Epidermal melanocyte (primary cell): Measurements from ENCODE around the gene ZFPM1.
A peak's percentile ranks its signal among the peaks of the same experiment; 100 is the strongest.

Source experiments
- DNase-seq: peaks from one replicate; pipeline ENCODE4 v3.0.0; 2011; ENCODE audit warnings: low spot score; ENCODE audit not compliant: insufficient read length

Gene ZFPM1

DNA sequence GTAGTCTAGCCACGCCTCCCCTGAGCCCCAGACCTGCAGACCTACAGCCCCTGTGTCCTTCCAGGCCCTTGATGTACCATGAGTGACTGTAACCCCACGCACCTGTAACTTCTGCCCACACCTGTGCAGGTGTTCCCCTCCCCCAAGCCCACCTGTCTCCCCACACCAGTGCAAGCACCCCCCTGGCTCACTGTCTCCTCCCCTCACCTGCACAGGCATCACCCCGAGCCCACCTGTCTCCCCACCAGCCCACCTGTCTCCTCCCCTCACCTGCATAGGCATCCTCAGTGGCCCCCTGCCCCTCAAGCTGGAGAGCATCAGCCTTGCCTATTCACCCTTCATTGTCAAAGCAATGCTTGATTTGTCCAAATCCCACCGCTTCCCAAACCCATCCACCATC is 84.8 kb downstream of the ZFPM1 start:
- no peak for DNase-seq

DNA sequence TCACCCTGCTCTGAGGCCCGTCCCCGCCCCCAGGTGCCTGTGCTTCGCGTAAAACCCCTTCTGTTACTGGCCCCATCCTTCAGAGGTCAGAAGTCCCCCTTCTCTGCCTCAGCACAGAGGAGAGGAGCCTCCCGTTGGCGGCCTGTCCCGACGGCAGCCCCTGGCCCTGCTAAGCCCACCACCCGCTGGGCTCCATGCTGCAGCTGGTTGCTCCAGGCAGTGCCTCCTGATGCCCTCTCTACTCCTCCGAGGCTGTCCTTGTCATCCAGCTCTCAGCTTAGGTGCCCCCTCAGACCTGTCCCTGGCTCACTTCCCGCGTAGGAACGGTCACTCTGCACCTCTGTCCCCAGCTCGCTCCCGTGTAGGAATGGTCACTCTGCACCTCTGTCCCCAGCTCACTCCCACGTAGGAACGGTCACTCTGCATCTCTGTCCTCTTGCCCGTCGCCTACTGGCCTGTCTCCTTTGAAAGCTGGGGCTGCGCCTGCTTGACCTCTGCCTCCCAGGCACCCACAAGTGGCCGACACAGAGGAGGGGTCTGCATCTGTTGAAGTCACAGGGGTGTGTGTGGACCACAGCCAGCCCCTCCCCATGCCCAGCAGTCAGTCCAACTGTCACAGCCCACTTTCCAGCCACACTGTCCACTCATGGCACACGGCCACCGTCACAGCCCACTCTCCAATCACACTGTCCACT is 85.4 kb downstream of the ZFPM1 start:
- DNase-seq = no peak

DNA sequence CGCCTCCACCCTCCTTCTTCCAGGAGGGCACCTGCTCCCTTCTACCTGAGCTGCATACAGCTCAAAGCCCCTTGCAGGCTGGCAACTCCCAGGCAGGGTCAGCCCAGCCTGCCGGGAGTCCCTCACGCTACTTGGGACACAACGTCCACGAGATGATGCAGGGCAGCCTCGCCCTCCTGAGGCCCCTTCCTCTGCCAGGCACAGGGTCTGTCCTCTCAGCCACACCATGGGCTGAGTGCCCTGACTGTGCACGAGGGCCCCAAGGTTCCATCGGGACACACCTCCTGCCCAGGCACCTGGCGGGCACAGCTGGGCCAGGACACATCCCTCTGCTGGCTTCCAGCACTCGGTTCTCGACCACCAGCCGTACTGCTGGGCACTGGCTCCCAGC is 86.2 kb downstream of the ZFPM1 start:
- DNase-seq = no peak

DNA sequence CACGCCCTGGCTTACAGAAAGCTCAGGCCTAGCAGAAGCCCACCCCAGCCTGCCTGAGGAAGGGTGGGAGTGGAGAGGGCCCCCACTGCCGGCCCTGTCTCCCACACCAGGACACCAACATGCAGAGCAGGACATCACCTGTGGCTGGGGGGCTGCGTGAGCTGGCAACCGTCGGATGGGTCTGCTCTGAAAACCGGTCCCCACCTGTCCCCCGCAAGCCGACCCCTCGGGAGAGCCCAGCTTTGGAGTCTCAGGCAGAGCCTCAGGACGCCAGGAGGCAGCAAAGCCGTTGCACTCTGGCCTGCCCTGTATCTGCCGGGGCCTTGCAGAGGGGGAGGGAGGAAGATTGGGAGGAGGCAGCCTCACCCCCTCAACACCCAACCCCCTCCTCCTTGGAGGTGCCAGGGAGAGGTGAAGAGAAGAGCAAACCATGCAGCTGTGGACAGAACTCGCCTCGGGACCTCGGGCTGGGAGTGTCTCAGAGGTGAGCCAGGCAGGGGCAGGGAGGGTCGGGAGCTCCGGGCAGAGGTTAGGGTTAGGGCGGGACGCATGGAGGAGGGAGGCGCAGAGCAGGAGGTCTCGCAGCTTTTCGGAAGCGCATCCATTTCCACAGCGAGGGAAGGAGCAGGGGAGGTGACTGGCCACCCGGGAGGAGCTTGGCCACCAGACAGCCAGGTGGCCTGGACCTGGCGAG is 86.7 kb downstream of the ZFPM1 start:
- no peak for DNase-seq

DNA sequence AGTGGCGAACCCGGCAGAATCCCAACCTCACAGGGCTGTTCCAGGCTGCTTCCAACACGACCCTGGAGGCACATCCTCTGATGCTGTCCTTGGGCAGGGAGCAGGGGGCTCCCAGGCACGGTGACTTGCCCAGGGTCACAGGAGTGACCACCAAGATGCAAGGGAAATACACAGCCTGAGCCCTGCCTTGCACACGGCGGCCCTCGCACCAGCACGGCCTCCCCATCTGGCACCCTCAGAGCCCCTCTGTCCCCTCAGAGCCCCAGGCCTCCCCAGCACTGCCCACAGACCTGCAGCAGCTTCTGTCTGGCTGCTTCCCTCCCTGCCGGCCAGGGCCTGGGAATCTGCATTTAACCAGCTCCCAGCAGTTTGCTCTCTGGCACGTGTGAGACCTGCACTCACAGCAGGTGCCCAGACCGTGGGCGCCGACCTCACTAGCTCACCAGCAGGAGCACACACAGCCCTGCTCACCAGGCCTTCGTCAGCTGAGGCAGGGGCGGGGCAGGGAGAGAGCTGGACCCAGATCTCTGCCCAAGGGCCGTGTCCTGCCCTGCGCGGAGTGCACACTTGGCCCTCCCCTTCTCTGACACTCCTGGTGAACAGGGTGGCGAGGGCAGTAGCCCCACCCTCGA is 87.4 kb downstream of the ZFPM1 start:
- no peak for DNase-seq

DNA sequence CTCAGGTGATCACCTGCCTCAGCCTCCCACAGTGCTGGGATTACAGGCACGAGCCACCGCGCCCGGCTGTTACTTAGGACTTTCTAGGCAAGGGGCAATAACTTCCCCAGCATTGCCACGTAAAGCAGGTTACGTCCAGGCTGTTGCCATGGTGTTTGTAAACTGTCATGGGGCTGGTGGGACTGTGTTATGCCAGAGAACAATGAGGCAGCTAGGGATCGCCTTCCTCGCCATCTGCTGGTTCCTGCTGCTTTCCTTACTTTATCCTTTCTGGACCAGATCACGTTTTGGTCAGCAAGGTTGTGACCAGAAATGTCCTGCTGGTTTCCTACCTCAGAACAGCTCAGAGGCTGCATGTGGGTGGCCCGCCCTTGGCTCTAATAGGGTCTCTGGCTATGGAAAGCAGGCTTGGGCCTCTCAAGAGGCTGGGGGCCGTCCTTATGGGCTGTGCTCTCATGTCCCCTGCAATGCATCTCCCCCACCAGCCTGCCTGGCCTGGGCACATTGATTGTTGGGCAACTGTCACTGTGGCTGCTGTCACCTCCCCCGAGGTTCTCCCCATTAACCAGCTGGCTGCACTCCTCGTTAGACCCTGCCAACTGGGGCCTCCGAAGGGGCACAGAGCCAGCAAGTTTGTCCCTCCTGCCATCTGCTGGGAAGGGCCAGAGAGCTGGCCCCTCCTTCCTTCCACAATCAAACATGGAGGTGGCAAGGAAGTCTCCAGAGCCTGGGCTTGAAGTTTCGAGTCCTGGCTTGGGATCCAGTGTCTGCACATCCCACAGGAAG is 88.9 kb downstream of the ZFPM1 start:
- DNase-seq = no peak

DNA sequence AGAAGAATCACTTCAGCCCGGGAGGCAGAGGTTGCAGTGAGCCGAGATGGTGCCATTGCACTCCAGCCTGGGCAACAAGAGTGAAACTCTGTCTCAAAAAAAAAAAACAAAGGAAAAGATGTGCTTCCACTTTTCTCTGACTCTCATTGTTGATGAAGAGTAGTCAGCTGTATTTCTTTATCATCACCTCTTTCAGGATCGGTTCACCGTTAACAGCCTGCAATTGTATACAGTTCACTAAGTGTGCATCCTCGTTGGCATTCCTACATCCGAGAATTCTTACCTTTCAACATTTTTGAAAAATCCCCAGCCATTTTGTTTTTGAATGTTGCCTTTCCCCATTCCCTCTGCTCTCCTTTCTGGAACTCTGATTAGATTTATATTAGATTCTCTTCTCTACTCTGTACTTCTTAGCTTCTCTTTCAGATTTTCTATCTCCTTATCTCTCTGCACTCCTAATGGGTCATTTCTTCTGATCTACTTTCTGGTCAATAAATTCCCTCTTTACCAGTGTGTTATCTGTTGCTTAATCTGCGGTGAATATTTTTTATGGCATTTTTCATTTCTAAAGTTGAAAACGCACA is 90.2 kb downstream of the ZFPM1 start:
- DNase-seq = no peak

DNA sequence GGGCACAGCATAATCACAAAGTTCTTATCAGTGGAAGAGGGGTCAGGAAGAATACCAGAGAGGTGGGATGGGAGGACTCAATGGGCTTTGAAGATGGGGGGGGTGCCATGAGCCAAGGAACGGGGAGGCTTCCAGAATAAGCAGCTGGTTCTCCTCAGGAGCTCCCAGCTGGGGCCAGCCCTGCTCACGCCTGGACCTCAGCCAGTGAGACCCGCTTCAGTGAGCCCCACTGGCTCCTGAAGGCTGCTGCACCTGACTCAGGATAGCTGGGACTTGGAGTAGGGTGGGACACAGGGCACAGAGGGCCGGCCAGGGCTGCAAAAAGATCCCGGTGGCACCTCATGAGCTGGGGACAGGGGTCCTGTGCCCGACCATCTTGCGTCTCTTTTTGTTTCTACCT is 92.7 kb downstream of the ZFPM1 start:
- DNase-seq = no peak

DNA sequence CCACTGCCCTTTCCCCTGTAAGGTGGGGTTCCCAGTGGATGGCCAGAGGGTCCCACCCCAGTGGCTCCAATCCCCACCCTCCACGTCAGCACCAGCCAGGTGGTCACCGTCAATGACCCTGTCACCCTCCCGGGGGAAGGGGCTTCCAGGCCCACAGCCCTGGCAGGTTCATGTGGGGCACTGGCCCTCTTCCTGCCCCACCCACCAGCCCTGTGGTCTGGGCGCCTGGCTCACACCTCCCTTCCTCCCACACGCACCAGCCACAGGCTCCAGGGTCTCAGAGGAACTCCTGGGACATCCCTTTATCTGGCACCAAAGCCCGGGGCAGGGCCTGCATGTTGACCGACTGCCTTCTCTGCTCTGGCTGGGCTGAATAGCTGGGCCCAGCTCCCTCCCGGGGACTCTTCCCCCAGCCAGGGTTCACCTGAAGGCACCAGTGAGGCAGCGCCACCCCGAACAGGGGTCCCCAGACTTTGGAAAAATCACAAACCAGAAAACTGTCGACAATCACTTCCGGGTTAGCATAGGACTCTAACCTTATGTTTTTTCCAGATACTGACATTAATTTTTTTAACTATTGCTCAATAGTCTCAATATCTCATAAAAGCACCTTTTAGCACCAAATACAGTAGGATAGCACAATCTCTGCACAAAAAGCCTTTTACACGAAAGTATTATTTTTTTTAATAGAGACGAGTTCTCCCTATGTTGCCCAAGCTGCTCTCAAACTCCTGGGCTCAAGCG is 95.2 kb downstream of the ZFPM1 start:
- DNase-seq = no peak

DNA sequence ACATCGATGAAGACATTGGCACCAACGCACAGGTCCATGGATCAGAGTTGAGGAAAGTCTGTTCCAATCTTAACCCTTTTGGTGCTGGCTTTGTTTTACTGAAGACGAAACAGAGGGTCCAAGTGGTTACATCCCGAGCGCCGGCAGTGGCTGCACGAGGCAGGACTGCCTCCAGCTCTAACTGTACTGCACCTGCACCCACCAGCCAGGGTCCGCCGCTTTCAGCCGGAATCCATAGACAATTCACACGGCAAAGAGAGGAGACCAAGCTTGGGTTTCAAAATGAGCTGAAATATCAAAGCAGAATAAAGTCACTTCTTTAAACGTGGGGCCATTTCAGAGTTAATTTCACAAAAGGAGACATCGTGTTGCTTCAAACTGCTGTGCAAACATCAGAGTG is 95.9 kb downstream of the ZFPM1 start:
- DNase-seq = no peak

DNA sequence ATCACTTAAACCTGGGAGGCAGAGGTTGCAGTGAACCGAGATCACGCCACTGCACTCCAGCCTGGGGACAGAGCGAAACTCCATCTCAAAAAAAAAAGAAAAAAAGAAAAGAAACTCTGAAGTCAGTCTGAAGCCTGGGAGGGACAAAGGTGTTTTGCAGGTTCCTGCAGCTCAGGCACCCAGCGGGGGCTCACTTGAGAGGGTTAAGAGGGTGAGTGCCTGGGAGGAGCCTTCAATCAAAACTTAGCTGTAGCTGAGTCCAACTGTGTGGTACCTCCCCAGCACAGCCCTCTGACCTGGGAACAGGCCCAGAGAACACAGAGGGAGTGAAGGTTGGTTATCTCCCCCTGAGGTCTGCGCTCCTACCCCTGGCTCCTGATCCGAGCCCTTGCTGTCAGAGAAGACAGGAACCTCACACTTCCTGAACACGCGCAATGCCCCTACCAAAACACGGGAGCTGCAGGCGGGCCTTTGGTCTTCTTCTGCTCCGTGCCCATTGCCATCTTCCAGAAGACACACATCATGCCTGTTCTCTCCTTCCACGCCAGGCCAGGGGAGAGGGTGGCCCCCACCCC is 96.7 kb downstream of the ZFPM1 start:
- no peak for DNase-seq

DNA sequence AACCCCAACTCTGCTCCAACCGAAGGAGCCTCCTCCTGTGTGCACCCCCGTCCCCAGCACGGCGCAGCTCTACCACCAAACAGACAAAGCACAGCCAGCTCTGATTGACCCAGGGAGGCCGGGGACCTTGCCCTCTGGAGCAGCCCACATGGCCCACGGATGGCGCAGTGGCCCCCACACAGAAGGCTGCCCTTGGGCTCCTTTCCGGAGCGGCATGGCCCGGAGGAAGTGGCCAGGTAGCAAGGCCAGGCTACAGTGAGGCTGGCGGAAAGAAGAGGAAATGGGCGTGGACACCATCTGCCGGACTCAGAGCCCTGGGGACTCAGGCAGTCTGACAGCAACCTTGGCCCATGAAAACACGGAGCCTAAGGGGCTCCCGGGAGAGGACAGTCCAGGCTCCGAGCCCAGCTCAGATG is 97.2 kb downstream of the ZFPM1 start:
- DNase-seq = no peak

DNA sequence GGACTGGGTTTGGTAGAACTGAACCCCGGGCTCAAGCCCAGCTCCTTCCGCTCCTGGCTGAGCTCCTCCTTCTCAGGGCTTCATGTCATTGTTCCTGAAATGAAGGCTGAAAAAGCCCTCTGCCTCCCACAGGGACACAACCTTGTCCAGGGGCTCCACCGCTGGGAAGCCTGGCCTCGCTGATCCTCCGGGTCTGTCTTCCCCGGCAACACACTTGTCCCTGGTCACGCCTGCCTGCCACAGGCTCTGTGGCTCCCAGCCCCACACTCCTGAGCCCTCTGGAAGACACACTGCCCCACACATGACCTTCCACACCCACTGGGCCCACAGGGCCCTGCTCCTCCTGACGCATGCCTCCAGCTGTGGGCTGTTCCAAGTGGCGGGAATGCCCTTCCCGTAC is 99.1 kb downstream of the ZFPM1 start:
- DNase-seq = no peak

DNA sequence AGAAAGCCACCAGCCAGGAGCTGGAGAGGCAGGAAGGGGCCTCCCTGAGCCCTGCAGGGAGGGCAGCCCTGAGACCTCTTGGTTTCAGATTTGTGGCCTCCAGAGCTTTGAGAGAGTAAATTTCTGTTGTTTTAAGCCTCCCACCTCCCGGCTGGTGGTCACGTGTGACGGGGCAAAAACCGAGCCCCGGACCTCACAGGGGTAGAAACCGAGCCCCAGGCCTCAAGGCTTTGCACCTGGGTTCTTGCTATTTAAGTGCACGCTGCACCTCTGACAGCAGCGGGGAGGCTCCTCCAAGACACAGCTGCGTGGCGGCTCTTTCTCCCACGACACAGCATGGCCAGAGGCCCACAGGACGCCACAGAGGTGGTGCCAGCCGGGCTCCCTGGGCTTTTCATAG is 99.7 kb downstream of the ZFPM1 start:
- DNase-seq = no peak

DNA sequence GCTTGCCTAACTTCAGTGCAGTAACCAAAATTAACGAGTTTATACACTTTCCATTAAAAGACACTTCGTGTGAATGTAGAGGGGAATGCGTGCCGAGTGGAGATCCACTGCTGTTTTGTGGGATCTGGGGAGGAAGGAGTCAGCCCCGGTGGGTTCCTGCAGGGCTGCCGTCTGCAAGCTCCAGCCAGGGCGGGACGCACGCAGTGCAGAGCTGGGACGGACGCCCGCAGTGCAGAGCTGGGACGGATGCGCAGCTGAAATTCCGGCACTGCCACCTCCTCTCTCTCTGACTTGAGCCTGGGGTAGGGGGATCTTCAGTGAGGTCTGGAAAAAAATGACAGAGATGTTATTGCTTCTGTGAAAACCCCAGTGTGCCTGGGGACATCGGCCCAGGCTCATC is 100.7 kb downstream of the ZFPM1 start:
- no peak for DNase-seq

DNA sequence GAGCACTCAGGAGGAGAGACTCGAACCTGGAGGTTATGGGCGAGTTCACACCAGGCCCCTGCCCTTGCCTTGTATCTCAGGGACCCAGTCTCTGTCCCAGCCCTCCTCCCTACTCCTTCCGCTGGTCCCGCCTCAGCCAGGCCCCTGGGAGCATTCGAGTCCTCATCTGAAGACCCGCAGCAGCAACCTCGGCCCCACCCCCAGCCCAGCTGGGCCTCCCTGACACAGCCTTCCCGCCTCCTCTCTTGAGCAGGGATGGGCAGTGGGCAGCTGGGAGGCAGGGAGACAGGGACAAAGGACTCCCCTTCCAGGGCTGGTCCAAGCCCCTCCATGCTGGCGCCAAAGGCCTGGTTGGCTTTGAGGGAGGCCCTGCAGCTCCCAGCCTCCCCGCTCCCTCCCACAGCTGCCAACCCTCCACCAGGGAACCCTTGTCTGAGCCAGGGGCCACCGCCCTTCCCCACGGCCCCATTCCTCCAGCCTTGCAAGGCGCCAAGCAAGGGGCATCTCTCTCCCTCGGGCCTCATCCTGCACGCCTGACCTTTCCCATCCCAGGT is 101.7 kb downstream of the ZFPM1 start:
- no peak for DNase-seq

DNA sequence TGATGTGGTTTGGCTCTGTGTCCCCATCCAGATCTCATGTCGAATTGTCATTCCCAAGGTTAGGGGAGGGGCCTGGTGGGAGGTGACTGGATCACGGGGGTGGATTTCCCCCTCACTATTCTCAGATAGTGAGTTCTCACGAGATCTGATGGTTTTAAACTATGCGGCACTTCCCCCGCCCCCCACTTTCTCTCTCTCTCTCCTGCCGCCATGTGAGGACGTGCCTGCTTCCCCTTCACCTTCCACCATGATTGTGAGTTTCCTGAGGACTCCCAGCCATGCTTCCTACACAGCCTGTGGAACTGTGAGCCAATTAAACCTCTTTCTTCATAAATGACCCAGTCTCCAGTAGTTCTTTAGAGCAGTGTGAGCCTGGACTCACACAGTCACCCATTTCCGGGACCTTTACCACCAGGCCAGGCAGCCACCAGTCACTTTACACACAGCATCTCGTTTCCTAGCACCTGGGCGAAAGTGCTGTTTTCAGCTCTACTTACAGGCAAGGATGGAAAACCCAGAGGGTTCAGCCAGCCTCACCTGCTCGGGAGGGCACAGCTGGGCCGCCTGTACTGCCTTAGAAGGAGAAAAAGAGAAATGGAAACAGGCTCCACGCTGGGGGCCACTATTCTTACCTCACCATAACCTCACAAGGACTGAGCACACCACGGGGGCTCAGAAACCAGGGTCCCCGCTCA is 103.4 kb downstream of the ZFPM1 start:
- no peak for DNase-seq

DNA sequence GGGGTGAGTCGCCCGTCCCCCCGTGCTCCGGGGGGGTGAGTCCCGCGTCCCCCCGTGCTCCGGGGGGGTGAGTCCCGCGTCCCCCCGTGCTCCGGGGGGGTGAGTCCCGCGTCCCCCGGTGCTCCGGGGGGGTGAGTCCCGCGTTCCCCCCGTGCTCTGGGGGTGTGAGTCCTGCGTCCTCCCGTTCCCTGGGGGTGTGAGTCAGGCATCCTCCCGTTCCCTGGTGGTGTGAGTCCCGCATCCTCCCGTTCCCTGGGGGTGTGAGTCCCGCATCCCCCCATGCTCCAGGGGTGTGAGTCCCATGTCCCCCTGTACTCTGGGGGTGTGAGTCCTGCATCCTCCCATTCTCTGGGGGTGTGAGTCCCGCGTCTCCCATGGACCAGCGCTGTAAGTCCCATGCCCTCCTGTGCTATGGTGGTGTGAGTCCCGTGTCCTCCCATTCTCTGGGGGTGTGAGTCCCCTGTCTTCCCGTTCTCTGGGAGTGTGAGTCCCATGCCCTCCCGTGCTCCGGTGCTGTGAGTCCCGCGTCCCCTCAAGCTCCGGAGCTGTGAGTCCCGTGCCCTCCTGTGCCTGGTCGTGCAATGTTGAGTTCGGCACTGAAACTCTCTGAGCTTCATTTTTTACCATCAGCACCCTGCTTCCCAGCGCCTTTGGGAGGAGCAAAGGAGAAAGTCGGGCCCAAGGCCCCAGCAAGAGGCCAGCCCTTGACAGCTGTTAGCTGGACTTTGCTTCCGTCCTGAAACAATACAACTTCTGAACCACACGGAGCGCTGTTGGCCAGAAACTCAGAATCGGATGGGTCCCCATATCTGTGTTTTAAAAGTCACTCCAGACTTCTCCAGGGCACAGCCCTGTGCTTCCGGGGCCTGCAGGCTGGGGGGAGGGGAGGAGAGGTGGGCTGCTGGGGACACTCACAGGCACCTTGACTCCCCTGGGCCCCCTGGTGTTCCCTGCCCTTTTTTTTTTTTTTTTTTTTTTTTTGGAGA is 105.7 kb downstream of the ZFPM1 start:
- peak; percentile 65 for DNase-seq
